H9 (cell line): ENCODE results near the gene TBC1D5. TPM values are rescaled to one million over a fixed set of nuclear protein-coding genes. Genes with fewer than 3 reads are reported as not detected.
"Not testable (repeated sequence)": the region's sequence is repeated elsewhere in the genome, so short reads cannot be mapped to it uniquely, and the experiment has no call there.

ENCODE experiments used
- DNase-seq: peaks from one replicate; pipeline ENCODE4 v3.0.0-alpha.2; 2017
- H2AFZ ChIP-seq: one replicate; pipeline ENCODE4 v1.6.1; 2013; ENCODE audit warnings: mild to moderate bottlenecking, low read length, control low read depth, moderate library complexity
- H2AK5ac ChIP-seq: 2 replicates; pipeline ENCODE4 v1.6.1; 2013; ENCODE audit warnings: low read length, control low read depth, mixed read lengths; ENCODE audit not compliant: insufficient read length
- H2BK120ac ChIP-seq: one replicate; pipeline ENCODE4 v1.6.1; 2013; ENCODE audit warnings: low read depth, mild to moderate bottlenecking, low read length, control low read depth, inconsistent platforms; ENCODE audit not compliant: poor library complexity, severe bottlenecking
- H2BK12ac ChIP-seq: 2 replicates; pipeline ENCODE4 v1.6.1; 2013; ENCODE audit warnings: low read length, control low read depth, mixed read lengths, low read depth; ENCODE audit not compliant: insufficient read length
- H2BK15ac ChIP-seq: 2 replicates; pipeline ENCODE4 v1.6.1; 2013; ENCODE audit warnings: low read depth, low read length, control low read depth
- H2BK20ac ChIP-seq: one replicate; pipeline ENCODE4 v1.6.1; 2013; ENCODE audit warnings: low read depth, mild to moderate bottlenecking, low read length, control low read depth, inconsistent platforms; ENCODE audit not compliant: poor library complexity, severe bottlenecking
- H2BK5ac ChIP-seq: 2 replicates; pipeline ENCODE4 v1.6.1; 2013; ENCODE audit warnings: low read length, control low read depth, mixed read lengths; ENCODE audit not compliant: insufficient read length
- H3K14ac ChIP-seq: 2 replicates; pipeline ENCODE4 v1.6.1; 2013; ENCODE audit warnings: low read length, control low read depth; ENCODE audit not compliant: insufficient read depth
- H3K18ac ChIP-seq: 2 replicates; pipeline ENCODE4 v1.6.1; 2013; ENCODE audit warnings: low read depth, mild to moderate bottlenecking, mixed read lengths, low read length, control low read depth; ENCODE audit not compliant: insufficient read length
- H3K23ac ChIP-seq: 2 replicates; pipeline ENCODE4 v1.6.1; 2013; ENCODE audit warnings: low read length, control low read depth, mixed read lengths, low read depth; ENCODE audit not compliant: insufficient read length
- H3K23me2 ChIP-seq: 2 replicates; pipeline ENCODE4 v1.6.1; 2013; ENCODE audit warnings: low read depth, mild to moderate bottlenecking, mixed read lengths, low read length, control low read depth; ENCODE audit not compliant: insufficient read length, poor library complexity, severe bottlenecking
- H3K27ac ChIP-seq: 2 replicates; pipeline ENCODE4 v1.5.1; 2013; ENCODE audit warnings: low read length, control low read depth, mixed read lengths, low read depth; ENCODE audit not compliant: insufficient read length
- H3K27me3 ChIP-seq: 2 replicates; pipeline ENCODE4 v1.6.1; 2013; ENCODE audit warnings: low read length, control low read depth, inconsistent platforms; ENCODE audit not compliant: insufficient read depth
- H3K4ac ChIP-seq: 2 replicates; pipeline ENCODE4 v1.6.1; 2013; ENCODE audit warnings: low read depth, mild to moderate bottlenecking, control low read depth, inconsistent platforms, low read length, moderate library complexity
- H3K4me1 ChIP-seq: 2 replicates; pipeline ENCODE4 v1.6.1; 2013; ENCODE audit warnings: low read length, control low read depth, inconsistent platforms; ENCODE audit not compliant: insufficient read depth
- H3K4me2 ChIP-seq: 2 replicates; pipeline ENCODE4 v1.6.1; 2013; ENCODE audit warnings: low read length, control low read depth, mixed read lengths; ENCODE audit not compliant: insufficient read length, insufficient read depth
- H3K56ac ChIP-seq: 2 replicates; pipeline ENCODE4 v1.6.1; 2013; ENCODE audit warnings: low read depth, mild to moderate bottlenecking, mixed read lengths, low read length, control low read depth; ENCODE audit not compliant: insufficient read length
- H3K79me1 ChIP-seq: 2 replicates; pipeline ENCODE4 v1.6.1; 2013; ENCODE audit warnings: low read depth, mild to moderate bottlenecking, moderate library complexity, low read length, control low read depth, inconsistent platforms; ENCODE audit not compliant: insufficient read depth, poor library complexity, severe bottlenecking
- H3K79me2 ChIP-seq: 2 replicates; pipeline ENCODE4 v1.6.1; 2013; ENCODE audit warnings: low read length, control low read depth, inconsistent platforms; ENCODE audit not compliant: insufficient read depth
- H3K9ac ChIP-seq: 2 replicates; pipeline ENCODE4 v1.6.1; 2013; ENCODE audit warnings: low read length, control low read depth, mixed read lengths; ENCODE audit not compliant: insufficient read length; ENCODE audit errors: extremely low read depth
- H3K9me3 ChIP-seq: one replicate; pipeline ENCODE4 v1.6.1; 2013; ENCODE audit warnings: low read depth, low read length, inconsistent platforms; ENCODE audit not compliant: control insufficient read depth
- H3T11ph ChIP-seq: one replicate; pipeline ENCODE4 v1.6.1; 2013; ENCODE audit warnings: mild to moderate bottlenecking, low read length, control low read depth, inconsistent platforms
- H4K20me1 ChIP-seq: one replicate; pipeline ENCODE4 v1.6.1; 2013; ENCODE audit not compliant: control insufficient read depth, insufficient read length, insufficient read depth
- H4K5ac ChIP-seq: 2 replicates; pipeline ENCODE4 v1.6.1; 2013; ENCODE audit warnings: low read depth, mild to moderate bottlenecking, mixed read lengths, low read length, control low read depth; ENCODE audit not compliant: insufficient read length
- H4K8ac ChIP-seq: replicated peaks from 2 replicates; pipeline ENCODE4 v1.6.1; 2013; ENCODE audit warnings: low read length, control low read depth, mixed read lengths, low read depth; ENCODE audit not compliant: insufficient read length
- H4K91ac ChIP-seq: 2 replicates; pipeline ENCODE4 v1.6.1; 2013; ENCODE audit warnings: low read depth, mild to moderate bottlenecking, moderate library complexity, mixed read lengths, low read length, control low read depth; ENCODE audit not compliant: insufficient read length
- H3K27ac Mint-ChIP-seq, 3 experiments: 2 replicates in 2 of 3; 3 replicates in 1 of 3; pipeline ENCODE4 v1.8.0; 2020 to 2021; ENCODE audit warnings: mixed read lengths in 3 of 3, mild to moderate bottlenecking in 1 of 3, moderate library complexity in 1 of 3
- H3K27me3 Mint-ChIP-seq: 2 replicates; pipeline ENCODE4 v1.8.0; 2021; ENCODE audit warnings: low read depth, mild to moderate bottlenecking, moderate library complexity, mixed read lengths
- H3K36me3 Mint-ChIP-seq, 3 experiments: 2 replicates in 2 of 3; 3 replicates in 1 of 3; pipeline ENCODE4 v1.8.0; 2020 to 2021; ENCODE audit warnings: low read depth in 3 of 3, mixed read lengths in 3 of 3; ENCODE audit not compliant: insufficient read depth in 1 of 3
- H3K4me1 Mint-ChIP-seq, 2 experiments: 2 replicates each; pipeline ENCODE4 v1.8.0; 2020; ENCODE audit warnings: mixed read lengths in 2 of 2
- H3K4me3 Mint-ChIP-seq, 2 experiments: 2 replicates in 1 of 2; 3 replicates in 1 of 2; pipeline ENCODE4 v1.8.0; 2020 to 2021; ENCODE audit warnings: mild to moderate bottlenecking in 2 of 2, mixed read lengths in 2 of 2, moderate library complexity in 1 of 2
- H3K9me3 Mint-ChIP-seq, 2 experiments: 2 replicates in 1 of 2; 3 replicates in 1 of 2; pipeline ENCODE4 v1.8.0; 2020; ENCODE audit warnings: mild to moderate bottlenecking in 2 of 2, mixed read lengths in 2 of 2, moderate library complexity in 1 of 2
- WGBS: extraction: QIAGEN DNeasy Blood & Tissue Kit; methylation state at CpG from one replicate; pipeline ENCODE4 v1.1.7; 2013; ENCODE audit warnings: missing lambda C conversion rate, low lambda C conversion rate, mixed read lengths; ENCODE audit not compliant: insufficient read length; ENCODE audit errors: extremely low coverage; 5-methylcytosine and 5-hydroxymethylcytosine counted together
- total RNA-seq: library from RNA; stranded (reverse); gene quantifications from 2 replicates; pipeline ENCODE4 v1.2.1, GENCODE V29; 2021
- TF ChIP-seq, protein P1 (sequence below): fragments of 200-600 bp; sonication (generic); conservative IDR thresholded peaks from 3 replicates; pipeline ENCODE4 v1.8.0; 2021; ENCODE audit warnings: antibody characterized with exemption, mild to moderate bottlenecking

The TBC1D5 gene
- total RNA-seq, 1 experiment from 2014 or later = 25.0 TPM

DNA sequence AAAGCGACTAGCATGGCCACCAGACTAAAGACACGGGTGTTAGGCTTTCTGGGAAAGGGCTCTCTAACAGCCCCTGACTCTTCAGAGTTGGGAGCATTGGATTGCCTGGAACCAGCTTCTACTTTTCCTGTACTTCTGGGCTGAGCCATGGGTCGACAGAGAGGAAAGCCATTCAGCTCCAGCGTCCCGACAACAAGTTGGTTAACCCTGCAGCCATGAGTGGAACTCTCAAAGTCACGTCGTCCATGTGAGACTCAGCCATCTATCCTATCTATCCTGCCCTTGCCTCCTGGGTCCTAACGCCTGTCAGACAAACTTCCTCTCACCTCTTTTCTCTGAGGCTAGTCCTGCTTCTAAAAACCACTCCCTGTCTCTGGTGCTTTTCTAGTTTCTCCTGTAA, 32.6 kb upstream of the TBC1D5 start:
- no peak overlapping the region for H3K23ac ChIP-seq
- no peaks in the 10 kb centered on the region for H3K4me1 ChIP-seq
- TF ChIP-seq, protein P1, sequence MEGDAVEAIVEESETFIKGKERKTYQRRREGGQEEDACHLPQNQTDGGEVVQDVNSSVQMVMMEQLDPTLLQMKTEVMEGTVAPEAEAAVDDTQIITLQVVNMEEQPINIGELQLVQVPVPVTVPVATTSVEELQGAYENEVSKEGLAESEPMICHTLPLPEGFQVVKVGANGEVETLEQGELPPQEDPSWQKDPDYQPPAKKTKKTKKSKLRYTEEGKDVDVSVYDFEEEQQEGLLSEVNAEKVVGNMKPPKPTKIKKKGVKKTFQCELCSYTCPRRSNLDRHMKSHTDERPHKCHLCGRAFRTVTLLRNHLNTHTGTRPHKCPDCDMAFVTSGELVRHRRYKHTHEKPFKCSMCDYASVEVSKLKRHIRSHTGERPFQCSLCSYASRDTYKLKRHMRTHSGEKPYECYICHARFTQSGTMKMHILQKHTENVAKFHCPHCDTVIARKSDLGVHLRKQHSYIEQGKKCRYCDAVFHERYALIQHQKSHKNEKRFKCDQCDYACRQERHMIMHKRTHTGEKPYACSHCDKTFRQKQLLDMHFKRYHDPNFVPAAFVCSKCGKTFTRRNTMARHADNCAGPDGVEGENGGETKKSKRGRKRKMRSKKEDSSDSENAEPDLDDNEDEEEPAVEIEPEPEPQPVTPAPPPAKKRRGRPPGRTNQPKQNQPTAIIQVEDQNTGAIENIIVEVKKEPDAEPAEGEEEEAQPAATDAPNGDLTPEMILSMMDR = no peak
- Mint-ChIP-seq H3K4me1 (peaks cover 9 to 11% of the 10 kb centered on the region in 2 experiments), H3K27me3 (no peaks in the 10 kb centered on the region), H3K27ac (no peak overlapping the region), H3K9me3 (no peaks in the 10 kb centered on the region), H3K36me3 (peaks cover 2 to 5% (median 4%) of the 10 kb centered on the region in 3 experiments; a peak in 3 of 7 replicates), H3K4me3 (no peak overlapping the region)
- H2BK12ac ChIP-seq = no peak overlapping the region
- no peak overlapping the region for H3K27ac ChIP-seq
- H4K91ac ChIP-seq = no peak overlapping the region
- no peak overlapping the region for H3K18ac ChIP-seq
- H3K9me3 ChIP-seq = no peaks in the 10 kb centered on the region
- H3K79me2 ChIP-seq = no peaks in the 10 kb centered on the region
- H2BK120ac ChIP-seq = no peak overlapping the region
- no CpG with 5 or more reads among the region's 8 CpGs for WGBS
- no peaks in the 10 kb centered on the region for H3K27me3 ChIP-seq
- no peak overlapping the region for H3T11ph ChIP-seq
- no peaks in the 10 kb centered on the region for H3K79me1 ChIP-seq
- no peak overlapping the region for H2BK5ac ChIP-seq
- no peak overlapping the region for H2BK20ac ChIP-seq
- no peak overlapping the region for H3K4ac ChIP-seq
- no peaks in the 10 kb centered on the region for H3K23me2 ChIP-seq
- no peak overlapping the region for H2AFZ ChIP-seq
- DNase-seq = no peak
- H4K5ac ChIP-seq = no peak overlapping the region
- H3K4me2 ChIP-seq = no peak overlapping the region
- H2AK5ac ChIP-seq = no peak overlapping the region
- no peak overlapping the region for H3K14ac ChIP-seq
- no peak overlapping the region for H3K9ac ChIP-seq
- no peaks in the 10 kb centered on the region for H4K20me1 ChIP-seq
- H2BK15ac ChIP-seq = no peak overlapping the region
- H3K56ac ChIP-seq = no peak overlapping the region
- no peak overlapping the region for H4K8ac ChIP-seq

DNA sequence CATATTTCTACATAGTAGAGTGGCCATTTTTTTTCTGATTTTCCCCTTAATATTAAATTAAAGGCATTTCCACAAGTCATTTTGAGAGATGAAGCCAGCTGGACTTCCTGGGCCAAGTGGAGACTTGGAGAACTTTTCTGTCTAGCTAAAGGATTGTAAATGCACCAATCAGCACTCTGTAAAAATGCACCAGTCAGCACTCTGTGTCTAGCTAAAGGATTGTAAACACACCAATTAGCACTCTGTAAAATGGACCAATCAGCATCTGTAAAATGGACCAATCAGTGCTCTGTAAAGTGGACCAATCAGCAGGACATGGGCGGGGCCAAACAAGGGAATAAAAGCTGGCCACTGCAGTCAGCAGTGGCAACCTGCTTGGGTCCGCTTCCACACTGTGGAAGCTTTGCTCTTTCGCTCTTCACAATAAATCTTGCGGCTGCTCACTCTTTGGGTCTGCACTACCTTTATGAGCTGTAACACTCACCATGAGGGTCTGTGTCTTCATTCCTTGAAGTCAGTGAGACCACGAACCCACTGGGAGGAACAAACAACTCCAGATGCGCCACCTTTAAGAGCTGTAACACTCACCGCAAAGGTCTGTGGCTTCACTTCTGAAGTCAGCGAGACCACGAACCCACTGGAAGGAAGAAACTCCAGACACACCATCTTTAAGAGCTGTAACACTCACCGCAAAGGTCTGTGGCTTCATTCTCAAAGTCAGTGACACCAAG, 31.9 kb upstream of the TBC1D5 start:
- not testable (repeated sequence) for H3K9ac ChIP-seq, H3K23ac ChIP-seq, H3K79me1 ChIP-seq, H2BK5ac ChIP-seq, H3K4me2 ChIP-seq, H3K9me3 Mint-ChIP-seq, H2BK20ac ChIP-seq, H3K56ac ChIP-seq, DNase-seq, H3K4me3 Mint-ChIP-seq, H2BK15ac ChIP-seq, H3K27me3 ChIP-seq, H3K79me2 ChIP-seq, H4K91ac ChIP-seq, H2AK5ac ChIP-seq, H3K9me3 ChIP-seq, H4K5ac ChIP-seq, H3K36me3 Mint-ChIP-seq, H3T11ph ChIP-seq, H3K27ac Mint-ChIP-seq, H3K14ac ChIP-seq, H3K4me1 ChIP-seq, H3K18ac ChIP-seq, H3K4ac ChIP-seq, H2BK120ac ChIP-seq, H3K27ac ChIP-seq, H2AFZ ChIP-seq, H4K20me1 ChIP-seq, H3K23me2 ChIP-seq, H3K27me3 Mint-ChIP-seq, H4K8ac ChIP-seq, H2BK12ac ChIP-seq
- peaks cover 9 to 11% of the 10 kb centered on the region in 2 experiments for H3K4me1 Mint-ChIP-seq
- no CpG with 5 or more reads among the region's 10 CpGs for WGBS
